Panc1 (cell line): Measurements from ENCODE around the gene LRRC59. TPM values are rescaled to one million over a fixed set of nuclear protein-coding genes. Genes with fewer than 3 reads are reported as not detected.

Source experiments
- ATAC-seq: fragments of 200-7000 bp; cut with Tn5 transposase; 2 replicates; pipeline ENCODE4 v1.9.1; 2020; ENCODE audit warnings: mild to moderate bottlenecking, moderate library complexity
- BruUV-seq: library from RNA; stranded (reverse); fragments of 400-500 nt; replicated peaks from 2 replicates; lab custom pipeline; 2021; lab: Mats Ljungman, UMichigan
- CTCF ChIA-PET: fragments of 300-600 bp; sonication (Branson Sonifier 250); formaldehyde crosslinking; loops from one replicate; lab custom pipeline; 2022; ENCODE audit warnings: antibody characterized with exemption; lab: Charles Lee
- POLR2A ChIA-PET: fragments of 300-600 bp; sonication (Branson Sonifier 250); formaldehyde crosslinking; loops from one replicate; lab custom pipeline; 2022; ENCODE audit warnings: antibody characterized with exemption; lab: Charles Lee
- DNase-seq: peaks from one replicate; pipeline ENCODE4 v3.0.0-alpha.2; 2010; ENCODE audit warnings: low read depth, low spot score
- H3K27ac ChIP-seq: 2 replicates; pipeline ENCODE4 v1.5.1; 2011; ENCODE audit warnings: mild to moderate bottlenecking, low read length, inconsistent platforms
- H3K27me3 ChIP-seq: fragments of 200-500 bp; sonication (Bioruptor generic); 2 replicates; pipeline ENCODE4 v1.6.0; 2014; ENCODE audit warnings: low read length, inconsistent platforms; ENCODE audit not compliant: control insufficient read depth, insufficient read depth
- H3K36me3 ChIP-seq: fragments of 200-500 bp; sonication (Bioruptor generic); 2 replicates; pipeline ENCODE4 v1.5.1; 2014; ENCODE audit warnings: inconsistent platforms, mild to moderate bottlenecking, low read length, moderate library complexity; ENCODE audit not compliant: control insufficient read depth, insufficient read depth
- H3K4me1 ChIP-seq: 2 replicates; pipeline ENCODE4 v1.5.1; 2011; ENCODE audit warnings: inconsistent platforms, mild to moderate bottlenecking, low read length, moderate library complexity; ENCODE audit not compliant: control insufficient read depth, insufficient read depth
- H3K4me3 ChIP-seq, 2 experiments: 2 replicates each; pipeline ENCODE4 v1.5.1; 2011 to 2012; ENCODE audit warnings: low read depth in 2 of 2, low read length in 2 of 2, mild to moderate bottlenecking in 2 of 2, inconsistent platforms in 1 of 2, moderate library complexity in 1 of 2
- H3K9me3 ChIP-seq: fragments of 200-500 bp; sonication (Bioruptor generic); 2 replicates; pipeline ENCODE4 v1.5.1; 2014; ENCODE audit warnings: low read depth, mild to moderate bottlenecking, inconsistent platforms, low read length, moderate library complexity; ENCODE audit not compliant: control insufficient read depth, insufficient read depth
- POLR2AphosphoS5 ChIP-seq: IDR thresholded peaks from 2 replicates; pipeline ENCODE4 v1.6.1; 2012; ENCODE audit warnings: mild to moderate bottlenecking, low read depth, low read length, moderate library complexity
- SIN3A ChIP-seq: IDR thresholded peaks from 2 replicates; pipeline ENCODE4 v1.6.1; 2012; ENCODE audit warnings: low read depth, mild to moderate bottlenecking, low read length, moderate library complexity, borderline replicate concordance; ENCODE audit not compliant: insufficient read depth
- TCF7L2 ChIP-seq: IDR thresholded peaks from 2 replicates; pipeline ENCODE4 v1.6.1; 2011; ENCODE audit warnings: mild to moderate bottlenecking, low read depth, low read length, inconsistent platforms
- in situ Hi-C: cut with HindIII; loops from 2 replicates; pipeline ENCODE4 v1.10.0; 2016; ENCODE audit warnings: low sequenced_read_pairs, low pct_unique_long_range_greater_than_20kb
- intact Hi-C: fragments of 100-400 bp; cut with micrococcal nuclease; formaldehyde crosslinking; loops from one replicate; pipeline ENCODE4 v1.10.0; 2022; ENCODE audit not compliant: unreplicated experiment
- total RNA-seq: library from RNA; stranded (reverse); gene quantifications from one replicate; pipeline ENCODE4 v1.2.1, GENCODE V29; 2021; ENCODE audit not compliant: unreplicated experiment
- TF ChIP-seq, protein P1 (sequence below): fragments of 450-650 bp; IDR thresholded peaks from 2 replicates; pipeline ENCODE4 v1.5.1; 2017; ENCODE audit warnings: mild to moderate bottlenecking
- TF ChIP-seq, protein P2 (sequence below), 2 experiments: IDR thresholded peaks; 2 replicates each; pipeline ENCODE4 v1.6.1; 2011 to 2012; ENCODE audit warnings: low read depth in 2 of 2, control low read depth in 1 of 2, low read length in 1 of 2, mild to moderate bottlenecking in 1 of 2, moderate library complexity in 1 of 2; ENCODE audit not compliant: insufficient read depth in 1 of 2

The LRRC59 gene
- total RNA-seq, 1 experiment from 2014 or later = 167 TPM

DNA sequence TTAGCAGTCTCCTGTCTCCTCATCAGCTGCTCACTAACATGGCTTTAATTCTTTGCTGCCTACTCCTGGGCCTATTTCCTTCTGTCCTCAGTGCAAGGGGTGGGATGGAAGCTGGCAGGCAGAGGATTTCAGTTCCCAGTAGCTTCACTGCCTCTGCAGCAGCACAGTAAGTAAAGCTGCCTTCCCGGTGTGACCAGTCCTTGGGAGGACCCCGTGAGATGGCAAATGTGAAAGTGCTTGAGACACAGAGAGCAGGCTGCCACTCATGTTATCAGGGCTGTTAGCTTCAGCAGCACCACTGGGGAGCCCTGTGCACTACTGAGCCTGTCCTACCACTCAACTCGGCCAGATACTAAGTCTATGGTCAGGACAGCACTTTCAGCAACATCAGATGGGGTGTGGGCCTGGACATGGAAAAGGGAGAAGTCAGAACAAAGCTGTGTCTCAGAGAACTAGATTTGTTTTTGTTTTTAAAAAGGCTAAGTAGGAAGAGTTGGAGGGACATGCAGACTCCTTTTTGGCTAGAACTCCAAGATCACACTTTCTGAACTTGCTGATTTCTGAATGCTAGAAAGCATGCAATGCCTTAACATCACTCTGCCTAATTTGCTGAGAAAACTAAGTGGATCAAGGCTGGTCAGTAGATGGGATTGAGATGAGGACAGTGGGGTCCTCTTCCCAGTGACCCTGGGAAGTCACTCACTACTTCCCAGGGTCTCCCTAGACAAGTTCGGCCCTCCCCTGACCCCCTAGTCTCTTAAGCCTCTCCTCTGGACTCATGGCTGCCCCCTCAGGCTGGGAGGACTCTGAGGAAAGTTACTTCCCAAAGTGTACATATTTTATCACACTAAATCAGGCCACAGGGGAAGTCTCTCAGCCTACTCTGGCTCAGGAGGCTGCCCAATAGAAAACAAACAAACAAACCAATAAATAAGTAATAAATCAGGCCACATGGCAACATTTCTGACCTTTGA lies 29.8 kb upstream of the LRRC59 start:
- POLR2A ChIA-PET = interaction anchor here (0.5 to 0.6 kb wide), 3 partner anchors 27 to 73 kb away, joined by 3 to 4 read pairs (median 3); no protein-coding TSS in a partner anchor
- ATAC-seq = peak; percentile 82
- peak overlapping the region; percentile 74 for H3K27ac ChIP-seq
- H3K27me3 ChIP-seq = no peaks in the 10 kb centered on the region
- H3K36me3 ChIP-seq = no peaks in the 10 kb centered on the region; the same call in 1 of the 2 replicates
- TF ChIP-seq, protein P1, sequence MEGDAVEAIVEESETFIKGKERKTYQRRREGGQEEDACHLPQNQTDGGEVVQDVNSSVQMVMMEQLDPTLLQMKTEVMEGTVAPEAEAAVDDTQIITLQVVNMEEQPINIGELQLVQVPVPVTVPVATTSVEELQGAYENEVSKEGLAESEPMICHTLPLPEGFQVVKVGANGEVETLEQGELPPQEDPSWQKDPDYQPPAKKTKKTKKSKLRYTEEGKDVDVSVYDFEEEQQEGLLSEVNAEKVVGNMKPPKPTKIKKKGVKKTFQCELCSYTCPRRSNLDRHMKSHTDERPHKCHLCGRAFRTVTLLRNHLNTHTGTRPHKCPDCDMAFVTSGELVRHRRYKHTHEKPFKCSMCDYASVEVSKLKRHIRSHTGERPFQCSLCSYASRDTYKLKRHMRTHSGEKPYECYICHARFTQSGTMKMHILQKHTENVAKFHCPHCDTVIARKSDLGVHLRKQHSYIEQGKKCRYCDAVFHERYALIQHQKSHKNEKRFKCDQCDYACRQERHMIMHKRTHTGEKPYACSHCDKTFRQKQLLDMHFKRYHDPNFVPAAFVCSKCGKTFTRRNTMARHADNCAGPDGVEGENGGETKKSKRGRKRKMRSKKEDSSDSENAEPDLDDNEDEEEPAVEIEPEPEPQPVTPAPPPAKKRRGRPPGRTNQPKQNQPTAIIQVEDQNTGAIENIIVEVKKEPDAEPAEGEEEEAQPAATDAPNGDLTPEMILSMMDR = peak; percentile 82
- no peak for TF ChIP-seq POLR2AphosphoS5
- BruUV-seq = TSS peak; percentile 69
- intact Hi-C loops = no loop called here
- H3K4me3 ChIP-seq = peak overlapping the region; percentile 58 to 66
- peaks cover 20% of the 10 kb centered on the region for H3K4me1 ChIP-seq
- no peaks in the 10 kb centered on the region for H3K9me3 ChIP-seq
- DNase-seq = no peak
- in situ Hi-C loops = no loop called here
- CTCF ChIA-PET = interaction anchor here (0.5 to 0.6 kb wide), 2 partner anchors 16 to 35 kb away, joined by 4 to 6 read pairs; no protein-coding TSS in a partner anchor

GRCh38 chr17:50426472-50426782 lies 29.1 kb upstream of the LRRC59 start:
- in situ Hi-C loops = no loop called here
- BruUV-seq = no TSS peak
- ChIA-PET CTCF (interaction anchor here (0.5 to 0.7 kb wide), 4 partner anchors 16 to 357 kb away, joined by 3 to 16 read pairs (median 5); no protein-coding TSS in a partner anchor), POLR2A (interaction anchor here (0.6 kb wide), 1 partner anchor 73 kb away, joined by 4 read pairs; no protein-coding TSS in a partner anchor)
- TF ChIP-seq POLR2AphosphoS5 (no peak), SIN3A (no peak), TCF7L2 (no peak)
- TF ChIP-seq, protein P1 = no peak
- TF ChIP-seq, protein P2, sequence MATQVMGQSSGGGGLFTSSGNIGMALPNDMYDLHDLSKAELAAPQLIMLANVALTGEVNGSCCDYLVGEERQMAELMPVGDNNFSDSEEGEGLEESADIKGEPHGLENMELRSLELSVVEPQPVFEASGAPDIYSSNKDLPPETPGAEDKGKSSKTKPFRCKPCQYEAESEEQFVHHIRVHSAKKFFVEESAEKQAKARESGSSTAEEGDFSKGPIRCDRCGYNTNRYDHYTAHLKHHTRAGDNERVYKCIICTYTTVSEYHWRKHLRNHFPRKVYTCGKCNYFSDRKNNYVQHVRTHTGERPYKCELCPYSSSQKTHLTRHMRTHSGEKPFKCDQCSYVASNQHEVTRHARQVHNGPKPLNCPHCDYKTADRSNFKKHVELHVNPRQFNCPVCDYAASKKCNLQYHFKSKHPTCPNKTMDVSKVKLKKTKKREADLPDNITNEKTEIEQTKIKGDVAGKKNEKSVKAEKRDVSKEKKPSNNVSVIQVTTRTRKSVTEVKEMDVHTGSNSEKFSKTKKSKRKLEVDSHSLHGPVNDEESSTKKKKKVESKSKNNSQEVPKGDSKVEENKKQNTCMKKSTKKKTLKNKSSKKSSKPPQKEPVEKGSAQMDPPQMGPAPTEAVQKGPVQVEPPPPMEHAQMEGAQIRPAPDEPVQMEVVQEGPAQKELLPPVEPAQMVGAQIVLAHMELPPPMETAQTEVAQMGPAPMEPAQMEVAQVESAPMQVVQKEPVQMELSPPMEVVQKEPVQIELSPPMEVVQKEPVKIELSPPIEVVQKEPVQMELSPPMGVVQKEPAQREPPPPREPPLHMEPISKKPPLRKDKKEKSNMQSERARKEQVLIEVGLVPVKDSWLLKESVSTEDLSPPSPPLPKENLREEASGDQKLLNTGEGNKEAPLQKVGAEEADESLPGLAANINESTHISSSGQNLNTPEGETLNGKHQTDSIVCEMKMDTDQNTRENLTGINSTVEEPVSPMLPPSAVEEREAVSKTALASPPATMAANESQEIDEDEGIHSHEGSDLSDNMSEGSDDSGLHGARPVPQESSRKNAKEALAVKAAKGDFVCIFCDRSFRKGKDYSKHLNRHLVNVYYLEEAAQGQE (IDR thresholded peaks at IDR 0.05; ENCODE audit: insufficient read depth in 1 of 2, low read depth in 2 of 2, low read length in 1 of 2) = no peak
- intact Hi-C loops = no loop called here
- no peaks in the 10 kb centered on the region for H3K27me3 ChIP-seq
- H3K36me3 ChIP-seq = no peaks in the 10 kb centered on the region; the same call in 1 of the 2 replicates
- H3K4me1 ChIP-seq = peaks cover 20% of the 10 kb centered on the region
- DNase-seq (no peak), ATAC-seq (peak; percentile 10)
- peak overlapping the region; percentile 74 for H3K27ac ChIP-seq
- H3K9me3 ChIP-seq = no peaks in the 10 kb centered on the region
- H3K4me3 ChIP-seq = peak overlapping the region; percentile 58 to 66
